Thoracic aorta (tissue), 2 donors: ENCODE results near the gene NFX1. TPM values are rescaled to one million over a fixed set of nuclear protein-coding genes. Genes with fewer than 3 reads are reported as not detected.
"Not testable (repeated sequence)": the region's sequence is repeated elsewhere in the genome, so short reads cannot be mapped to it uniquely, and the experiment has no call there.

Experiments
- ATAC-seq: fragments of 150-250 bp; one replicate; pipeline ENCODE4 v1.8.0; 2017; ENCODE audit warnings: low read depth; ENCODE audit not compliant: insufficient number of reproducible peaks, low FRiP score
- DNase-seq: peaks from one replicate; pipeline ENCODE4 v3.0.0-alpha.2; 2020; ENCODE audit warnings: low spot score
- H3K27ac ChIP-seq, 2 donors: fragments of 200-600 bp; sonication (generic); 1 replicate in 1 of 2; 2 replicates in 1 of 2; pipeline ENCODE4 v1.5.1; 2016; ENCODE audit warnings: mild to moderate bottlenecking in 2 of 2, moderate library complexity in 2 of 2
- H3K27me3 ChIP-seq: fragments of 200-600 bp; sonication (generic); replicated peaks from 2 replicates; pipeline ENCODE4 v1.6.0; 2016; ENCODE audit warnings: mild to moderate bottlenecking; ENCODE audit not compliant: insufficient read depth
- H3K36me3 ChIP-seq: fragments of 200-600 bp; sonication (generic); one replicate; pipeline ENCODE4 v1.5.1; 2016
- H3K4me1 ChIP-seq, 2 donors: fragments of 200-600 bp; sonication (generic); 1 replicate in 1 of 2; 2 replicates in 1 of 2; pipeline versions ENCODE4 v1.5.1 to v1.6.0; 2016; ENCODE audit warnings: low read depth in 2 of 2, mild to moderate bottlenecking in 1 of 2; ENCODE audit not compliant: control insufficient read depth in 1 of 2
- H3K4me3 ChIP-seq: fragments of 200-600 bp; sonication (generic); 2 replicates; pipeline ENCODE4 v1.5.1; 2016; ENCODE audit warnings: mild to moderate bottlenecking
- H3K9me3 ChIP-seq: fragments of 200-600 bp; sonication (generic); 2 replicates; pipeline ENCODE4 v1.5.1; 2016
- CTCF ChIP-seq: fragments of 200-600 bp; sonication (generic); IDR thresholded peaks from one replicate; pipeline ENCODE4 v1.5.1; 2019; ENCODE audit warnings: antibody characterized with exemption
- total RNA-seq, 2 donors: library from RNA; depleted of rRNA; stranded (reverse); fragments of >200 nt; gene quantifications; one replicate each; pipeline versions ENCODE4 v1.1.0 to v1.2.3, GENCODE V29; 2016

NFX1 gene
- total RNA-seq, 2 donors from 2014 or later, result 22.5 to 39.7 TPM

GRCh38 chr9:33349743-33350142 is 59.4 kb downstream of the NFX1 start:
- peak overlapping the region; percentile 54 to 87 for H3K27ac ChIP-seq
- no peak overlapping the region for H3K4me3 ChIP-seq
- DNase-seq, result no peak
- no peak for TF ChIP-seq CTCF
- no peaks in the 10 kb centered on the region for H3K27me3 ChIP-seq
- peaks cover 25% of the 10 kb centered on the region for H3K36me3 ChIP-seq
- H3K4me1 ChIP-seq, result peaks cover 5 to 17% of the 10 kb centered on the region in 2 donors
- ATAC-seq, result no peak
- no peaks in the 10 kb centered on the region for H3K9me3 ChIP-seq

DNA sequence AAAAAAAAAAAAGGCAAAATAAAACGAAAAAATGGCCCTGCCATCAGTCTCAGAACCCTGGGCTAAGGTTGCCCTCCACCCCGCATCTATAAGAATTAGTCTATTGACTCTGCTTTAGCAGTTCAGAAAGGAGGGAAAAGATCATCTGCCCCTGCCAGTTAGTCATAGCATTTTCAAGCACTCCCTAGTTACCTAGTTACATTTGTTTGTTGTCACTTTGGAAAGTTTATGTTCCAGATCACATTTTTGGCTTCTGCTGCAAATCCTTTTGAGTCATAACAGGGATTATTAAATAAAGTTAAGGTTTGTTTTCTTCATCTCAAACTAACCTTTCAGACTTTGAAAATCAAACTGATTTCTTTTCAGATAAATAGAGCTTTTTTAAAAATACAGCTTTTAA is 60.0 kb downstream of the NFX1 start:
- ATAC-seq (peak; percentile 72), DNase-seq (no peak)
- H3K27ac ChIP-seq, result peak overlapping the region; percentile 71 to 87
- no peak for TF ChIP-seq CTCF
- H3K4me1 ChIP-seq, result peaks cover 5 to 17% of the 10 kb centered on the region in 2 donors
- no peaks in the 10 kb centered on the region for H3K9me3 ChIP-seq
- no peak overlapping the region for H3K4me3 ChIP-seq
- H3K27me3 ChIP-seq, result no peaks in the 10 kb centered on the region
- H3K36me3 ChIP-seq, result peaks cover 20% of the 10 kb centered on the region

GRCh38 chr9:33351547-33351946 is 61.2 kb downstream of the NFX1 start:
- ATAC-seq (no peak), DNase-seq (no peak)
- Histone ChIP-seq H3K9me3 (no peaks in the 10 kb centered on the region), H3K36me3 (peaks cover 13% of the 10 kb centered on the region), H3K4me1 (peaks cover 5 to 17% of the 10 kb centered on the region in 2 donors), H3K27ac (peak overlapping the region in 1 of 2 donors; percentile 87), H3K4me3 (no peak overlapping the region), H3K27me3 (no peaks in the 10 kb centered on the region)
- TF ChIP-seq CTCF, result no peak

GRCh38 chr9:33354651-33355211 is 64.4 kb downstream of the NFX1 start:
- TF ChIP-seq CTCF, result no peak
- H3K9me3 ChIP-seq, result no peaks in the 10 kb centered on the region
- no peak for DNase-seq
- H3K36me3 ChIP-seq, result no peaks in the 10 kb centered on the region
- peak overlapping the region in 1 of 2 donors; percentile 28 for H3K27ac ChIP-seq
- no peaks in the 10 kb centered on the region for H3K27me3 ChIP-seq
- H3K4me1 ChIP-seq, result peaks cover 5 to 14% of the 10 kb centered on the region in 2 donors
- H3K4me3 ChIP-seq, result no peak overlapping the region
- no peak for ATAC-seq

GRCh38 chr9:33355933-33356332 is 65.6 kb downstream of the NFX1 start:
- peaks cover 2% of the 10 kb centered on the region in 2 donors for H3K4me1 ChIP-seq
- no peaks in the 10 kb centered on the region for H3K27me3 ChIP-seq
- no peak for TF ChIP-seq CTCF
- H3K36me3 ChIP-seq, result peaks cover 3% of the 10 kb centered on the region
- H3K9me3 ChIP-seq, result no peaks in the 10 kb centered on the region
- H3K27ac ChIP-seq, result no peak overlapping the region
- no peak overlapping the region for H3K4me3 ChIP-seq
- ATAC-seq (no peak), DNase-seq (no peak)

DNA sequence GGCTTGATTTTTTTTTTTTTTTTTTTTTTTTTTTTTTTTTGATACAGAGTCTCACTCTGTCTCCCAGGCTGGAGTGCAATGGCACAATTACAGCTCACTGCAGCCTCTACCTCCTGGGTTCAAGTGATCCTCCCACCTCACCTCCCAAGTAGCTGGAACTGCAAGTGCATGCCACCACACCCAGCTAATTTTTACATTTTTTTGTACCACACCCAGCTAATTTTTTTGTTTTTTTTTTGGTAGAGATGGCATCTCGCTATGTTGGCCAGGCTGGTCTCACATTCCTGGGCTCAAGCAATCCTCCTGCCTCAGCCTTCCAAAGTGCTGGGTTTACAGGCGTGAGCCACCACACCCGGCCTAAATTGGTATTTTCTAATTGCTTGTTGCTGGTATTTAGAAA is 68.3 kb downstream of the NFX1 start:
- not testable (repeated sequence) for DNase-seq, H3K36me3 ChIP-seq, H3K27me3 ChIP-seq, H3K27ac ChIP-seq, H3K4me1 ChIP-seq, ATAC-seq, H3K9me3 ChIP-seq, H3K4me3 ChIP-seq
